Endothelial cell of hepatic sinusoid (primary cell): ENCODE measurements around the gene EDEM3.
"Not testable (repeated sequence)": the region's sequence is repeated elsewhere in the genome, so short reads cannot be mapped to it uniquely, and the experiment has no call there.

Experiments used
- in situ Hi-C: cut with HindIII; loops from 2 replicates; pipeline ENCODE4 v1.10.0; 2017; ENCODE audit warnings: low sequenced_read_pairs

Gene EDEM3

GRCh38 chr1:184754476-184755225 lies at the start of gene EDEM3:
TSS of gene EDEM3 (minus strand) at chr1:184754858. CDS start at chr1:184754646, 212 bp downstream.
- in situ Hi-C loops = no loop called here

- in situ Hi-C loops = loop anchor here (25.0 kb wide), 1 partner anchor 358 kb away; the partner anchor contains the start of genes SWT1 and TRMT1L
These were observed 49.6 kb upstream of the EDEM3 start for GRCh38 chr1:184804220-184804619.

GRCh38 chr1:184803180-184803492 lies 48.5 kb upstream of the EDEM3 start:
- in situ Hi-C loops = loop anchor here (25.0 kb wide), 1 partner anchor 359 kb away; the partner anchor contains the start of genes SWT1 and TRMT1L

- in situ Hi-C loops = loop anchor here (25.0 kb wide), 1 partner anchor 360 kb away; the partner anchor contains the start of genes SWT1 and TRMT1L
These were observed 47.9 kb upstream of the EDEM3 start for GRCh38 chr1:184802354-184803179.

- in situ Hi-C loops = loop anchor here (25.0 kb wide), 1 partner anchor 361 kb away; the partner anchor contains the start of genes SWT1 and TRMT1L
These were observed 46.8 kb upstream of the EDEM3 start for GRCh38 chr1:184801503-184801902.

- in situ Hi-C loops = loop anchor here (25.0 kb wide), 1 partner anchor 361 kb away; the partner anchor contains the start of genes SWT1 and TRMT1L
These were observed 46.2 kb upstream of the EDEM3 start for GRCh38 chr1:184800876-184801275.

GRCh38 chr1:184793967-184794366 lies 39.3 kb upstream of the EDEM3 start:
- in situ Hi-C loops = no loop called here

- in situ Hi-C loops = no loop called here
These were observed 37.9 kb upstream of the EDEM3 start for GRCh38 chr1:184792450-184792969.

GRCh38 chr1:184791550-184791900 lies 36.9 kb upstream of the EDEM3 start:
- in situ Hi-C loops = no loop called here

GRCh38 chr1:184790642-184791549 lies 36.2 kb upstream of the EDEM3 start:
- in situ Hi-C loops = no loop called here

GRCh38 chr1:184789884-184790283 lies 35.2 kb upstream of the EDEM3 start:
- in situ Hi-C loops = no loop called here

GRCh38 chr1:184788970-184789369 lies 34.3 kb upstream of the EDEM3 start:
- in situ Hi-C loops = no loop called here

- in situ Hi-C loops = no loop called here
These were observed 30.9 kb upstream of the EDEM3 start for GRCh38 chr1:184785529-184785928.

- in situ Hi-C loops = not testable (repeated sequence)
These were observed 29.1 kb upstream of the EDEM3 start for GRCh38 chr1:184783723-184784122.

- in situ Hi-C loops = no loop called here
These were observed 27.3 kb upstream of the EDEM3 start for GRCh38 chr1:184781941-184782340.

- in situ Hi-C loops = no loop called here
These were observed 21.2 kb upstream of the EDEM3 start for GRCh38 chr1:184775885-184776284.

- in situ Hi-C loops = no loop called here
These were observed 20.7 kb upstream of the EDEM3 start for GRCh38 chr1:184775329-184775728.

GRCh38 chr1:184773762-184774320 lies 19.2 kb upstream of the EDEM3 start:
- in situ Hi-C loops = no loop called here

GRCh38 chr1:184771190-184771691 lies 16.6 kb upstream of the EDEM3 start:
- in situ Hi-C loops = no loop called here
